ENCODE data around the gene CSMD2. TPM values are rescaled to one million over a fixed set of nuclear protein-coding genes. Genes with fewer than 3 reads are reported as not detected.
A peak's percentile ranks its signal among the peaks of the same experiment; 100 is the strongest.

Gene CSMD2
- total and polyA plus RNA-seq, 2 of the 4 experiments (the other 2 are of a cell fraction), result under 0.01 to 0.36 TPM

DNA sequence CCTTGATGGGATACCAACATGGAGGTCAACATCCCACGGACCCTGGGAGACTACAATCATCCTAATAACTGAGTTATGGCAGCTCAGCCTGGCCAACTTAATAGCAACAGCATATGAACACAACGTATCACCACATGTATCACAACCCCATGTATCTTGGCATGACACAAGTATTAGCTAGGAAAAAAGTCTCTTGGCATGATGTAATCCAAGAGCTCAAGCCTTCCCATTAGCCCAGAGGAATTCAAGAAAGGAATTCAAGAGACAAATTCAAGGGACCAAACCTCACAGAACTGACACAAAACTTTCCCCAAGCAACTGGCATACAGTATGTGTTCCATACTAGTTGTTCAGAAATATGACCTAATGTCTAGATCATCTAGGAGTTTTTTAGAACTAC, 402.1 kb downstream of the CSMD2 start:
- POLR2A ChIA-PET (ENCODE audit: unreplicated experiment), result no interaction called here
- no TSS peak for BruUV-seq (replicated peaks)
- Histone ChIP-seq H2AK9ac (replicated peaks; ENCODE audit: low read depth, low read length, poor library complexity) (no peak overlapping the region), H3K4ac (ENCODE audit: low read depth, low read length) (no peak overlapping the region), H2BK20ac (ENCODE audit: low read depth, low read length) (no peak overlapping the region), H4K20me1 (ENCODE audit: insufficient read depth, low read length) (no peaks in the 10 kb centered on the region), H3K27ac (ENCODE audit: insufficient read depth, low read length) (no peak overlapping the region), H3K9me3 (ENCODE audit: control insufficient read depth, insufficient read depth, low read length) (peaks cover 19% of the 10 kb centered on the region), H3K4me1 (ENCODE audit: control insufficient read depth, insufficient read depth, low read length) (no peaks in the 10 kb centered on the region), H3K9me1 (ENCODE audit: insufficient read depth, low read length) (no peaks in the 10 kb centered on the region), H3K18ac (ENCODE audit: low read depth, low read length) (no peak overlapping the region), H3K4me2 (ENCODE audit: low read depth, low read length) (no peak overlapping the region), H4K8ac (ENCODE audit: low read depth in 2 of 2, low read length in 2 of 2) (no peak overlapping the region), H3K56ac (ENCODE audit: extremely low read depth, insufficient read depth, low read length) (no peak overlapping the region), H3K14ac (replicated peaks; ENCODE audit: low read depth, low read length) (no peak overlapping the region), H3K27me3 (ENCODE audit: control insufficient read depth, insufficient read depth, low read length) (no peaks in the 10 kb centered on the region), H3K23ac (ENCODE audit: low read depth, low read length) (no peak overlapping the region), H2BK120ac (ENCODE audit: low read depth, low read length) (no peak overlapping the region), H3K36me3 (ENCODE audit: control insufficient read depth, insufficient read depth, low read length) (no peaks in the 10 kb centered on the region), H2AK5ac (ENCODE audit: low read depth, low read length) (no peak overlapping the region), H3K9ac (ENCODE audit: low read depth, low read length) (no peak overlapping the region), H2AFZ (replicated peaks; ENCODE audit: low read length, poor library complexity) (no peak overlapping the region), H3K79me1 (ENCODE audit: low read depth in 1 of 2, low read length in 2 of 2) (no peaks in the 10 kb centered on the region), H2BK5ac (ENCODE audit: low read depth, low read length, poor library complexity, severe bottlenecking) (no peak overlapping the region), H4K5ac (ENCODE audit: low read depth, low read length) (no peak overlapping the region), H4K91ac (ENCODE audit: insufficient read depth, low read depth, low read length) (no peak overlapping the region), H3K4me3 (ENCODE audit: insufficient read depth, low read depth, low read length) (no peak overlapping the region), H2BK15ac (ENCODE audit: low read depth, low read length) (no peak overlapping the region)
- intact Hi-C loops (cut with micrococcal nuclease) (no loop called here), in situ Hi-C loops (cut with MboI; ENCODE audit: low sequenced_read_pairs) (no loop called here), dilution Hi-C loops (cut with HindIII; ENCODE audit: low sequenced_read_pairs, unreplicated experiment) (no loop called here)
- DNase-seq (no peak), ATAC-seq (ENCODE audit: low read depth) (0 out of 2 replicates have a peak, but pooled peaks have one; percentile 32)
- no CpG with 5 or more reads among the region's 2 CpGs for WGBS, 2 experiments (ENCODE audit: extremely low coverage in 2 of 2, insufficient read length in 1 of 2)
- CTCF ChIA-PET, result no interaction called here
- no peak for TF ChIP-seq MXI1 (IDR thresholded peaks at IDR 0.05; ENCODE audit: borderline replicate concordance, low read depth, low read length)
- TF ChIP-seq POLR2A (IDR thresholded peaks at IDR 0.05; ENCODE audit: low read depth, low read length), result no peak
- no peak for TF ChIP-seq RCOR1 (IDR thresholded peaks at IDR 0.05; ENCODE audit: insufficient replicate concordance, low read length)
- no peak for TF ChIP-seq RAD21 (IDR thresholded peaks at IDR 0.05; ENCODE audit: low read length)
- TF ChIP-seq SMC3 (IDR thresholded peaks at IDR 0.05; ENCODE audit: low read depth, low read length), result no peak
- TF ChIP-seq BHLHE40 (IDR thresholded peaks at IDR 0.05; ENCODE audit: low read depth, low read length), result no peak
- TF ChIP-seq, protein P1, sequence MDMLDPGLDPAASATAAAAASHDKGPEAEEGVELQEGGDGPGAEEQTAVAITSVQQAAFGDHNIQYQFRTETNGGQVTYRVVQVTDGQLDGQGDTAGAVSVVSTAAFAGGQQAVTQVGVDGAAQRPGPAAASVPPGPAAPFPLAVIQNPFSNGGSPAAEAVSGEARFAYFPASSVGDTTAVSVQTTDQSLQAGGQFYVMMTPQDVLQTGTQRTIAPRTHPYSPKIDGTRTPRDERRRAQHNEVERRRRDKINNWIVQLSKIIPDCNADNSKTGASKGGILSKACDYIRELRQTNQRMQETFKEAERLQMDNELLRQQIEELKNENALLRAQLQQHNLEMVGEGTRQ (IDR thresholded peaks at IDR 0.05; ENCODE audit: low read depth, low read length), result no peak
- TF ChIP-seq CEBPB (IDR thresholded peaks at IDR 0.05; ENCODE audit: low read depth, low read length), result no peak
- no peak for TF ChIP-seq MAZ (IDR thresholded peaks at IDR 0.05; ENCODE audit: borderline replicate concordance, low read depth, low read length)
- no peak for TF ChIP-seq MAFK (IDR thresholded peaks at IDR 0.05; ENCODE audit: low read depth, low read length)
- no peak for TF ChIP-seq FOS (IDR thresholded peaks at IDR 0.05; ENCODE audit: low read depth, low read length)
- TF ChIP-seq NFE2L2 (IDR thresholded peaks at IDR 0.05; ENCODE audit: low read depth, low read length), result no peak
- TF ChIP-seq CHD1 (IDR thresholded peaks at IDR 0.05; ENCODE audit: low read depth, low read length), result no peak
- TF ChIP-seq RFX5 (IDR thresholded peaks at IDR 0.05; ENCODE audit: low read depth, low read length), result no peak
- TF ChIP-seq, protein P2, sequence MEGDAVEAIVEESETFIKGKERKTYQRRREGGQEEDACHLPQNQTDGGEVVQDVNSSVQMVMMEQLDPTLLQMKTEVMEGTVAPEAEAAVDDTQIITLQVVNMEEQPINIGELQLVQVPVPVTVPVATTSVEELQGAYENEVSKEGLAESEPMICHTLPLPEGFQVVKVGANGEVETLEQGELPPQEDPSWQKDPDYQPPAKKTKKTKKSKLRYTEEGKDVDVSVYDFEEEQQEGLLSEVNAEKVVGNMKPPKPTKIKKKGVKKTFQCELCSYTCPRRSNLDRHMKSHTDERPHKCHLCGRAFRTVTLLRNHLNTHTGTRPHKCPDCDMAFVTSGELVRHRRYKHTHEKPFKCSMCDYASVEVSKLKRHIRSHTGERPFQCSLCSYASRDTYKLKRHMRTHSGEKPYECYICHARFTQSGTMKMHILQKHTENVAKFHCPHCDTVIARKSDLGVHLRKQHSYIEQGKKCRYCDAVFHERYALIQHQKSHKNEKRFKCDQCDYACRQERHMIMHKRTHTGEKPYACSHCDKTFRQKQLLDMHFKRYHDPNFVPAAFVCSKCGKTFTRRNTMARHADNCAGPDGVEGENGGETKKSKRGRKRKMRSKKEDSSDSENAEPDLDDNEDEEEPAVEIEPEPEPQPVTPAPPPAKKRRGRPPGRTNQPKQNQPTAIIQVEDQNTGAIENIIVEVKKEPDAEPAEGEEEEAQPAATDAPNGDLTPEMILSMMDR (conservative IDR thresholded peaks at IDR 0.05; ENCODE audit: low read depth, low read length), result no peak
- TF ChIP-seq ELK1 (IDR thresholded peaks at IDR 0.05; ENCODE audit: borderline replicate concordance, low read depth, low read length), result no peak
